Sigmoid colon (tissue), 7 donors: ENCODE results near the gene TBKBP1. TPM values are rescaled to one million over a fixed set of nuclear protein-coding genes. Genes with fewer than 3 reads are reported as not detected.

Experiments
- DNase-seq: peaks from one replicate; pipeline ENCODE4 v3.0.0-alpha.2; 2019
- H3K27ac ChIP-seq, 4 donors: fragments of 200-600 bp; sonication (generic); one replicate each; pipeline ENCODE4 v1.5.1; 2016 to 2019; ENCODE audit warnings: mild to moderate bottlenecking in 1 of 4
- H3K27me3 ChIP-seq, 3 donors: fragments of 200-600 bp; sonication (generic); one replicate each; pipeline ENCODE4 v1.5.1; 2019; ENCODE audit warnings: mild to moderate bottlenecking in 1 of 3
- H3K36me3 ChIP-seq, 4 donors: fragments of 200-600 bp; sonication (generic); one replicate each; pipeline ENCODE4 v1.5.1; 2016 to 2019
- H3K4me1 ChIP-seq, 4 donors: fragments of 200-600 bp; sonication (generic); one replicate each; pipeline ENCODE4 v1.5.1; 2017 to 2019
- H3K4me3 ChIP-seq, 4 donors: fragments of 200-600 bp; sonication (generic); one replicate each; pipeline ENCODE4 v1.5.1; 2017 to 2019; ENCODE audit warnings: mild to moderate bottlenecking in 2 of 4, moderate library complexity in 1 of 4
- H3K9me3 ChIP-seq, 4 donors: fragments of 200-600 bp in 3 of 4; sonication (generic) in 3 of 4; one replicate each; pipeline versions ENCODE4 v1.5.1 to v1.6.1; 2013 to 2019
- EP300 ChIP-seq, 4 donors: sonication (generic); formaldehyde crosslinking; IDR thresholded peaks; one replicate each; pipeline ENCODE4 v1.6.1; 2017; ENCODE audit warnings: antibody characterized with exemption in 4 of 4
- POLR2A ChIP-seq, 2 donors: fragments of 450-650 bp; IDR thresholded peaks; one replicate each; pipeline ENCODE4 v1.6.1; 2016; ENCODE audit warnings: antibody characterized with exemption in 2 of 2, mild to moderate bottlenecking in 2 of 2, moderate library complexity in 2 of 2
- POLR2AphosphoS5 ChIP-seq, 4 donors: sonication (generic); formaldehyde crosslinking; IDR thresholded peaks; one replicate each; pipeline ENCODE4 v1.6.1; 2017; ENCODE audit warnings: antibody characterized with exemption in 4 of 4
- WGBS, 2 donors: extraction: QIAGEN DNeasy Blood & Tissue Kit; methylation state at CpG; one replicate each; pipeline ENCODE4 v1.1.7; 2013; 5-methylcytosine and 5-hydroxymethylcytosine counted together
- intact Hi-C: fragments of 100-400 bp; cut with DNase I; formaldehyde crosslinking; loops from one replicate; pipeline ENCODE4 v1.15.1; 2023
- polyA plus RNA-seq, 3 donors: library from polyadenylated mRNA; stranded (reverse); fragments of 200-250 nt; gene quantifications; one replicate each; pipeline ENCODE4 v1.2.3, GENCODE V29; 2013
- small RNA-seq, 3 donors: library from RNA; depleted of rRNA; stranded (forward); fragments of <200 nt; gene quantifications; one replicate each; pipeline ENCODE3, GENCODE V24; 2016
- total RNA-seq, 4 donors: library from RNA; depleted of rRNA; stranded (reverse); fragments of >200 nt; gene quantifications; one replicate each; pipeline ENCODE4 v1.1.0, GENCODE V29; 2016
- TF ChIP-seq, protein P1 (sequence below), 4 experiments: fragments of 450-650 bp in 3 of 4; fragments of 200-600 bp in 1 of 4; IDR thresholded peaks; one replicate each; pipeline ENCODE4 v1.5.1; 2016 to 2019; ENCODE audit warnings: antibody characterized with exemption in 4 of 4, mild to moderate bottlenecking in 3 of 4, moderate library complexity in 2 of 4
- donor health status: healthy with polysubstance abuse.
- donor health status: Bipolar disorder and iron deficiency.
- donor health status: healthy.

Gene TBKBP1
- total and polyA plus RNA-seq, 7 donors: 3.5 to 25.5 (median 7.8) TPM

DNA sequence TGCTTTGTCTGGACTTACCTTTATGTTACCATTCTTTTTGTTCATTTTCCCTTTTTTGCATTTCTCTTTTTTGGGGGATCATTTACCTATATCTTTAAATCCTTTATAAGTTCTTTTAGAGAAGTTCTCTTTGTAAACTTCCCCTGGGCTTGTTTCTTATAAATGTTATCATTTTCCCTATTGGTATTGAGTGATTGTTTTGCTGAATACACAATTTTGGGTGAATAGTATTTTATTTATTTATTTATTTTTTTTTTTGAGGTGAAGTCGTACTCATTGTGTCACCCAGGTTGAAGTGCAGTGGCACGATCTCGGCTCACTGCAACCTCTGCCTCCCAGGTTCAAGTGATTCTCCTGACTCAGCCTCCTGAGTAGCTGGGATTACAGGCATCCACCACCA is 57.5 kb downstream of the TBKBP1 start:
- peaks cover 0 to 44% (median 0%) of the 10 kb centered on the region in 3 donors for H3K27me3 ChIP-seq

DNA sequence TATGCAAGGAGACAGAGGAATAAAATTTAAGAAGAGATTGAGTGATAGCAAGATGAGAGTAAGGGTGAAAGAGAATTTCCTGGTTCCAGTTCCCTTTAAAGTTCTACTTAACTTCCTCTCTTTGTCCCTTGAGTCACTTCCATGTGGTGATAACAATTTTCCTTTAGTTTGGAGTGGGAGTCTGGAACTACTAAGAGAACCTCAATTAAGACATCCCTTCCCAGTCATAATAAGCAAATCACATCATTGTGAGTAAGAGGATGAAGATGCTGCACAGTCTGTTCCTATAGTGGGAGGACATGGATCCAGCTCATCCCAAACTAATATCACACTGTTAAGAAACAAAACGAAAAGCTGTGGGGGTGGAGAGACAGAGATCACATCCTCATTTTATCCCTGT is 63.4 kb downstream of the TBKBP1 start:
- H3K4me3 ChIP-seq: no peak overlapping the region
- intact Hi-C loops: no loop called here
- no peaks in the 10 kb centered on the region for H3K4me1 ChIP-seq
- H3K9me3 ChIP-seq: peaks cover 0 to 12% (median 2%) of the 10 kb centered on the region in 4 donors
- DNase-seq: no peak
- no peaks in the 10 kb centered on the region for H3K36me3 ChIP-seq
- 48 to 54% methylated on average over 1 of the region's 1 CpG for WGBS, 2 donors
- TF ChIP-seq POLR2A (IDR thresholded peaks at IDR 0.05) (no peak), POLR2AphosphoS5 (IDR thresholded peaks at IDR 0.05) (no peak), EP300 (IDR thresholded peaks at IDR 0.05) (no peak)
- TF ChIP-seq, protein P1, sequence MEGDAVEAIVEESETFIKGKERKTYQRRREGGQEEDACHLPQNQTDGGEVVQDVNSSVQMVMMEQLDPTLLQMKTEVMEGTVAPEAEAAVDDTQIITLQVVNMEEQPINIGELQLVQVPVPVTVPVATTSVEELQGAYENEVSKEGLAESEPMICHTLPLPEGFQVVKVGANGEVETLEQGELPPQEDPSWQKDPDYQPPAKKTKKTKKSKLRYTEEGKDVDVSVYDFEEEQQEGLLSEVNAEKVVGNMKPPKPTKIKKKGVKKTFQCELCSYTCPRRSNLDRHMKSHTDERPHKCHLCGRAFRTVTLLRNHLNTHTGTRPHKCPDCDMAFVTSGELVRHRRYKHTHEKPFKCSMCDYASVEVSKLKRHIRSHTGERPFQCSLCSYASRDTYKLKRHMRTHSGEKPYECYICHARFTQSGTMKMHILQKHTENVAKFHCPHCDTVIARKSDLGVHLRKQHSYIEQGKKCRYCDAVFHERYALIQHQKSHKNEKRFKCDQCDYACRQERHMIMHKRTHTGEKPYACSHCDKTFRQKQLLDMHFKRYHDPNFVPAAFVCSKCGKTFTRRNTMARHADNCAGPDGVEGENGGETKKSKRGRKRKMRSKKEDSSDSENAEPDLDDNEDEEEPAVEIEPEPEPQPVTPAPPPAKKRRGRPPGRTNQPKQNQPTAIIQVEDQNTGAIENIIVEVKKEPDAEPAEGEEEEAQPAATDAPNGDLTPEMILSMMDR (IDR thresholded peaks at IDR 0.05): no peak
- H3K27ac ChIP-seq: no peak overlapping the region
- H3K27me3 ChIP-seq: peaks cover 0 to 20% (median 0%) of the 10 kb centered on the region in 3 donors

More for the DNA sequence above, 57.5 kb downstream of the TBKBP1 start:
- 81 to 86% methylated on average over 3 of the region's 3 CpGs for WGBS, 2 donors
- no peaks in the 10 kb centered on the region for H3K36me3 ChIP-seq
- no peaks in the 10 kb centered on the region for H3K4me1 ChIP-seq
- H3K9me3 ChIP-seq: no peaks in the 10 kb centered on the region
- no peak for DNase-seq
- TF ChIP-seq POLR2A (IDR thresholded peaks at IDR 0.05) (no peak), POLR2AphosphoS5 (IDR thresholded peaks at IDR 0.05) (no peak), EP300 (IDR thresholded peaks at IDR 0.05) (no peak)
- H3K27ac ChIP-seq: no peak overlapping the region
- intact Hi-C loops: no loop called here
- no peak overlapping the region for H3K4me3 ChIP-seq

DNA sequence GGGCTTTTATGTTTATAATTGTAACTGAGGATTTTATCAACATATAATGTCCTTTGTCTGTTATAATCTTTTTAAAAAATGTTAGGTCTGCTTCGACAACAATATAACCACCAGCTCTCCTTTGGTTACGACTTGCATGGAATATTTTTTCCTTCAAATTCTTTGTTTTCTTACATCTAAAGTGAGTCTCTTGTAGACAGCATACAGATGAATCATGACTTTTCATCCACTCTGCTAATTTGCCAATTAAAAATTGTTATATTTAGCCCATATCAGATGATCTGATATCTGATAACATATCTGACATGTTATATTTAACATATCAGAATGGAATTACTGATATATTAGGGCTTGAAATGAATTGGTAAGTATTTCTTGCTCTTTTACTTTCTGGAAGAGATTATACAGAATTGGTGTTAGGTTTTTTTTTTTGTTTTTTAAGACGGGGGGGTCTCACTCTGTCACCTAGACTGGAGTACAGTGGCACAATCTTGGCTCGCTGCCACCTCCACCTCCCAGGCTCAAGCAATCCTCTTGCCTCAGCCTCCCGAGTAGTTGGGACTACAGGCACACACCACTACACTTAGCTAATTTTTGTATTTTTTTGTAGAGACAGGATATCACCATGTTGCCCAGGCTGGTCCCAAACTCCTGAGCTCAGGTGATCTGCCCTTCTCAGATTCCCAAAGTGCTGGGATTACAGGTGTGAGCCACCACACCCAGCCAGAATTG is 66.6 kb downstream of the TBKBP1 start:
- Histone ChIP-seq H3K9me3 (peaks cover 0 to 12% (median 4%) of the 10 kb centered on the region in 4 donors), H3K4me1 (no peaks in the 10 kb centered on the region), H3K27ac (no peak overlapping the region), H3K27me3 (no peaks in the 10 kb centered on the region), H3K36me3 (no peaks in the 10 kb centered on the region), H3K4me3 (no peak overlapping the region)
- DNase-seq: no peak
- 79 to 83% methylated on average over 5 of the region's 5 CpGs for WGBS, 2 donors
- intact Hi-C loops: no loop called here
- TF ChIP-seq EP300 (IDR thresholded peaks at IDR 0.05): no peak
- no peak for TF ChIP-seq POLR2AphosphoS5 (IDR thresholded peaks at IDR 0.05)
- TF ChIP-seq, protein P1 (IDR thresholded peaks at IDR 0.05): no peak
- TF ChIP-seq POLR2A (IDR thresholded peaks at IDR 0.05): no peak

Small RNAs within 50 kb of the gene (small RNA-seq; reads per million reads assigned to genes)
- 0 reads per million in 3 donors for gene AC015674.1

Other genes with a start within 250 kb of the TBKBP1 start
- gene NPEPPS, start 163.1 kb upstream of the TBKBP1 start, total RNA-seq: 100 to 1,000 TPM in 3 of 4 donors, 10 to 100 TPM in 1; 89.2 to 164 (median 106) TPM
- 10 to 100 TPM; 42.8 to 54.3 (median 43.8) TPM for gene NPEPPS, start 163.1 kb upstream of the TBKBP1 start, polyA plus RNA-seq
- gene KPNB1, start 44.2 kb upstream of the TBKBP1 start, total RNA-seq: 100 to 1,000 TPM; 185 to 268 (median 214) TPM
- gene KPNB1, start 44.2 kb upstream of the TBKBP1 start, polyA plus RNA-seq: 100 to 1,000 TPM in 1 of 3 donors, 10 to 100 TPM in 2; 23.4 to 103 (median 39.1) TPM
- gene TBX21, start 39.1 kb downstream of the TBKBP1 start, total RNA-seq: under 1 TPM in 2 of 4 donors, not detected in 2; 0.36 to 0.41 TPM
- 1 to 10 TPM in 1 of 3 donors, under 1 TPM in 2; under 0.01 to 1.2 (median 0.23) TPM for gene TBX21, start 39.1 kb downstream of the TBKBP1 start, polyA plus RNA-seq
- gene OSBPL7, start 127.6 kb downstream of the TBKBP1 start, total RNA-seq: 1 to 10 TPM; 2.9 to 7.8 (median 4.1) TPM
- 10 to 100 TPM; 14.1 to 40.8 (median 16.2) TPM for gene OSBPL7, start 127.6 kb downstream of the TBKBP1 start, polyA plus RNA-seq
- gene MRPL10, start 137.4 kb downstream of the TBKBP1 start, total RNA-seq: 10 to 100 TPM; 54.8 to 58.8 (median 56.9) TPM
- 10 to 100 TPM; 38.8 to 49.4 (median 42.6) TPM for gene MRPL10, start 137.4 kb downstream of the TBKBP1 start, polyA plus RNA-seq
- gene LRRC46, start 137.5 kb downstream of the TBKBP1 start, total RNA-seq: under 1 TPM in 2 of 4 donors, not detected in 2; 0.28 to 0.36 TPM
- gene LRRC46, start 137.5 kb downstream of the TBKBP1 start, polyA plus RNA-seq: under 1 TPM in 1 of 3 donors, not detected in 2; 0.48 TPM
- 10 to 100 TPM; 22.5 to 28.8 (median 23.4) TPM for gene SCRN2, start 147.1 kb downstream of the TBKBP1 start, total RNA-seq
- gene SCRN2, start 147.1 kb downstream of the TBKBP1 start, polyA plus RNA-seq: 10 to 100 TPM; 36.0 to 44.6 (median 42.6) TPM
- under 1 TPM in 1 of 4 donors, not detected in 3; 0.16 TPM for gene SP6, start 157.0 kb downstream of the TBKBP1 start, total RNA-seq
- gene SP6, start 157.0 kb downstream of the TBKBP1 start, polyA plus RNA-seq: 10 to 100 TPM in 1 of 3 donors, 1 to 10 TPM in 2; 1.2 to 18.8 (median 3.5) TPM
- 1 to 10 TPM; 3.0 to 8.3 (median 5.6) TPM for gene SP2, start 202.1 kb downstream of the TBKBP1 start, total RNA-seq
- gene SP2, start 202.1 kb downstream of the TBKBP1 start, polyA plus RNA-seq: 10 to 100 TPM; 13.8 to 19.2 (median 18.0) TPM
- 10 to 100 TPM; 14.3 to 16.5 (median 15.2) TPM for gene PNPO, start 247.4 kb downstream of the TBKBP1 start, total RNA-seq
- gene PNPO, start 247.4 kb downstream of the TBKBP1 start, polyA plus RNA-seq: 10 to 100 TPM in 2 of 3 donors, 1 to 10 TPM in 1; 9.6 to 14.3 (median 12.0) TPM